Subcutaneous adipose tissue (tissue), 4 donors: ENCODE data around the gene PTBP3. TPM values are rescaled to one million over a fixed set of nuclear protein-coding genes. Genes with fewer than 3 reads are reported as not detected.

Experiments used
- small RNA-seq: library from RNA; depleted of rRNA; stranded (forward); fragments of <200 nt; gene quantifications from one replicate; pipeline ENCODE3, GENCODE V24; 2016
- total RNA-seq, 4 donors: library from RNA; depleted of rRNA; stranded (reverse); fragments of >200 nt; gene quantifications; one replicate each; pipeline ENCODE4 v1.1.0, GENCODE V29; 2016
- TF ChIP-seq, protein P1 (sequence below): fragments of 450-650 bp; IDR thresholded peaks from one replicate; pipeline ENCODE4 v1.5.1; 2016; ENCODE audit warnings: low read depth, mild to moderate bottlenecking, control low read depth, antibody characterized with exemption, moderate library complexity

Gene PTBP3
- total RNA-seq, 4 donors from 2014 or later: 27.3 to 51.8 (median 37.9) TPM

DNA sequence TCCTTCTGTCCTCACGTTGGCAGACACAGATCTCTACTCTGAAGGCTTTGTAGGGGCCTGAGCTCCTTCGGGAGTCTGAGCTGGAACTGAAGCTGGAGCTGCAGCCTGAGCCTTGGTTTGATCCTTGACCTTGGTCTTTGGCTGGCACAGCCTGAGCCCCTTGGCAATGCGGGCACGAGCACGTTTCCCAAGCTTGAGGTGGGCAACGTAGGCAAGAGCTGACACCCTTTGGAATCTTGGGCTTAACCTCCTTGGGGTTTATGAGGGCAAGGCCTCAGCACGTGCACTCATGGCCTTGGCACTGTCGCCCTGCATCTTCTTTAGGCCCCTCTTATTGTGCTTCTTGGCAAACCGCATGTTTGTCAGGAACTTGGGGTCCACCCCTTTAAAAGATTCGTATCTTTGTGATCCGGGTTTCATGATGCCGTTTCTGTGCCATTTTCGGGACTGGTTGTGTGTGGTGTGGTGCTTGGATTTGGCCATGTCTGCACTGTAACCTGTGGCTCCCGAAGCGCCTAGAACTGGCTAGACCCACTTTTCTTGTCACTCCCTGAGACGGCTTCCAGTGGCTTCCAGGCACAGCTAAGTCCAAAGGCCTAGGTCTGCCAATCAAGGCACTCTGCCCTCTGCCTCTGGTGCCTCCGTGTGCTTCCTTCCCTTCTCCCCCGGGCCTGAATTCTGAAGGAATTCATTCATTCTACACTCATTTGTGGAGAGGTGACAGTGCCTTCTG lies 159.8 kb downstream of the PTBP3 start:
- TF ChIP-seq, protein P1, sequence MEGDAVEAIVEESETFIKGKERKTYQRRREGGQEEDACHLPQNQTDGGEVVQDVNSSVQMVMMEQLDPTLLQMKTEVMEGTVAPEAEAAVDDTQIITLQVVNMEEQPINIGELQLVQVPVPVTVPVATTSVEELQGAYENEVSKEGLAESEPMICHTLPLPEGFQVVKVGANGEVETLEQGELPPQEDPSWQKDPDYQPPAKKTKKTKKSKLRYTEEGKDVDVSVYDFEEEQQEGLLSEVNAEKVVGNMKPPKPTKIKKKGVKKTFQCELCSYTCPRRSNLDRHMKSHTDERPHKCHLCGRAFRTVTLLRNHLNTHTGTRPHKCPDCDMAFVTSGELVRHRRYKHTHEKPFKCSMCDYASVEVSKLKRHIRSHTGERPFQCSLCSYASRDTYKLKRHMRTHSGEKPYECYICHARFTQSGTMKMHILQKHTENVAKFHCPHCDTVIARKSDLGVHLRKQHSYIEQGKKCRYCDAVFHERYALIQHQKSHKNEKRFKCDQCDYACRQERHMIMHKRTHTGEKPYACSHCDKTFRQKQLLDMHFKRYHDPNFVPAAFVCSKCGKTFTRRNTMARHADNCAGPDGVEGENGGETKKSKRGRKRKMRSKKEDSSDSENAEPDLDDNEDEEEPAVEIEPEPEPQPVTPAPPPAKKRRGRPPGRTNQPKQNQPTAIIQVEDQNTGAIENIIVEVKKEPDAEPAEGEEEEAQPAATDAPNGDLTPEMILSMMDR: no peak

DNA sequence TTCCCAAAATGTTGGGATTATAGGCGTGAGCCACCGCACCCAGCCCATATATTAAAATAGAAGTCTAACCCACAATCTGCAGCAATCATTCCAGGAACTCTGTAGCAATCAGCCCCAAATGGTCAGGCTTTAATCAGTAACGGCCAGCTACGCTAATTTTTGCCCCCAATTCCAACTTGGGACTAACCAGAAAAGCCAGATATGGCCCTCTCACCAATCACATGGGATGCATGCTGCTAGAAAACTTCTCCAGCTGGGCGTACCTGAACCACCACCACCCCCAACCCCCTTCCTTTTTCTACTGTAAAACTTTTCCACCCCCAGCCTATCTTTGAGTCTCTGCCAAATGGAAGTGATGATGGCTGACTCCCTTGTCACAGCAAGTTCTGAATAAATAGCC lies 162.5 kb downstream of the PTBP3 start:
- TF ChIP-seq, protein P1: no peak

DNA sequence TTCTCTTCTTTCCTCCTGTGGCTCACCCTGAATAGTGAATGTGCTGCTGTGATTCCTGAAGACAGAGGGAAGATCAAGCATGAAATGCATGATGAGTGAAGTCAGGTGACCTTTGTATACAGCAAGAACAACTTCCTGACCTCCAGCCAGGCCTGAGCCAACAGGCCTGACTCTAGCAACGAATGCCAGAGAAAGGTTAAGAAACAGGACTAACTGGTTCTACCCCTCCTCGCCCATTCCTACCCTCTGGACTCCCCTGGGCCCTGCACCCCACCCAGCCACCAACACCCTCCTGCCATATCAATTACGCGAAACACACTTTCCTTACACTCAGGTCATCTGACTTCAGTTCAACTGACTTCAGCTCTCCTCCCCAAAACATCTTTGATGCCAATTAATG lies 163.2 kb downstream of the PTBP3 start:
- TF ChIP-seq, protein P1: no peak

DNA sequence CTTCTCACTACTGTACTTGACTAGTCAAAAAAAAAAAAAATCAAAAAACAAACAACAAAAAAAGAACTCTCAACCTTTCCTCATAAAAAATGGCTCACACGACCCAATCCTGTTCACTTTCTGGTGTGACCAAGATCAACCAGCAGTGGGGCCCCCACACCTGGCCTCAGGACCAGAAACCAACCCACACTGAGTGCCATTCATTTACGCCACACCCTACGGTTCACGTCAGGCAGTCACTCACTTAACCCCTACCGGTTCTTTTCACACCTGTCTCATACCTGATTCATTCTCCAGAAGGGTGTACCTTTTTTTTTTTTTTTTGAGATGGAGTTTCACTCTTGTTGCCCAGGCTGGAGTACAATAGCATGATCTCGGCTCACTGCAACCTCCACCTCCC lies 164.1 kb downstream of the PTBP3 start:
- TF ChIP-seq, protein P1: no peak

DNA sequence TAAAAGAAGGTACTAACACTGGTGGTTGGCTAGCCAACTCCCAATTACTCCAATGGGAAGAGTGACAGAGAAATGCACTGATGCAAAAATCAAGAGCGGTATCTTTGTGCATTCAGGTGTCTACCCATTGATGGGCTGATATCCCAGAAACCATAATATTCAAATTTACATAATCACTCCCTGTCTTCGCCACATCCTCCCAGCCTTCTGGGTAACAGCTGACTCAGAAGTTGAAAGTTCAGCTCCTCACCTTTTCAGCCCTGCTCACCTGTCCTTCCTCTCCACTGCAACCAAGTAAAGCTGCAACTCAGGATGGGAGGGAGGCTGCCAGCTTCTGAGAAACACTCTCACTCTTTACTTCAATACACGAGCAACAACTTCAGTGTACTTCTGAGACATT lies 165.2 kb downstream of the PTBP3 start:
- TF ChIP-seq, protein P1: no peak

Small RNA genes within 50 kb of the gene (small RNA-seq; reads per million reads assigned to genes)
- gene RF00019: 0.49 reads per million
- gene RN7SL430P: not detected
- gene RN7SL57P: not detected
- gene RNA5SP295: not detected

Other genes starting within 250 kb of the PTBP3 start
- 10 to 100 TPM in 3 of 4 donors, 1 to 10 TPM in 1; 8.4 to 24.6 (median 16.3) TPM for gene SUSD1, start 158.3 kb downstream of the PTBP3 start, total RNA-seq
- gene HSDL2, start 46.5 kb upstream of the PTBP3 start, total RNA-seq: 100 to 1,000 TPM in 2 of 4 donors, 10 to 100 TPM in 2; 72.9 to 112 (median 101) TPM
- 1 to 10 TPM; 2.0 to 6.2 (median 3.5) TPM for gene KIAA1958, start 153.2 kb upstream of the PTBP3 start, total RNA-seq